Endothelial cell of umbilical vein (primary cell): ENCODE data around the gene PTGFRN.

Experiments
- EZH2 ChIP-seq: IDR thresholded peaks from 2 replicates; pipeline ENCODE4 v1.6.1; 2012; ENCODE audit warnings: borderline replicate concordance, low read depth, mild to moderate bottlenecking, moderate library complexity, low read length, inconsistent platforms; ENCODE audit not compliant: severe bottlenecking
- FOS ChIP-seq: IDR thresholded peaks from 2 replicates; pipeline ENCODE4 v1.6.1; 2011; ENCODE audit warnings: mild to moderate bottlenecking, low read length, moderate library complexity, borderline replicate concordance; ENCODE audit not compliant: insufficient read depth
- GATA2 ChIP-seq: IDR thresholded peaks from 2 replicates; pipeline ENCODE4 v1.7.0; 2011; ENCODE audit warnings: low read depth, mild to moderate bottlenecking, moderate library complexity, mixed read lengths, low read length; ENCODE audit not compliant: insufficient read length, insufficient read depth
- JUN ChIP-seq: IDR thresholded peaks from 2 replicates; pipeline ENCODE4 v1.6.1; 2011; ENCODE audit warnings: borderline replicate concordance, low read depth; ENCODE audit not compliant: insufficient read length, insufficient read depth
- MYC ChIP-seq: IDR thresholded peaks from one replicate; pipeline ENCODE4 v1.6.1; 2011; ENCODE audit warnings: mild to moderate bottlenecking, low read depth, low read length
- POLR2A ChIP-seq: IDR thresholded peaks from 2 replicates; pipeline ENCODE4 v1.6.1; 2012; ENCODE audit warnings: low read depth, mild to moderate bottlenecking, control low read depth, low read length
- POLR2AphosphoS5 ChIP-seq: IDR thresholded peaks from 2 replicates; pipeline ENCODE4 v1.6.1; 2012; ENCODE audit warnings: low read depth, mild to moderate bottlenecking, control low read depth, low read length, moderate library complexity; ENCODE audit not compliant: insufficient read depth
- TF ChIP-seq, protein P1 (sequence below), 2 donors: IDR thresholded peaks; 1 replicate in 1 of 2; 2 replicates in 1 of 2; pipeline ENCODE4 v1.5.1; 2011; ENCODE audit warnings: low read length in 2 of 2, mild to moderate bottlenecking in 2 of 2, moderate library complexity in 2 of 2, control low read depth in 1 of 2, inconsistent platforms in 1 of 2, low read depth in 1 of 2; ENCODE audit not compliant: insufficient read depth in 1 of 2; ENCODE audit errors: extremely low read depth in 1 of 2
- TF ChIP-seq, protein P2 (sequence below): IDR thresholded peaks from 2 replicates; pipeline ENCODE4 v1.6.1; 2011; ENCODE audit not compliant: insufficient read depth, insufficient read length

DNA sequence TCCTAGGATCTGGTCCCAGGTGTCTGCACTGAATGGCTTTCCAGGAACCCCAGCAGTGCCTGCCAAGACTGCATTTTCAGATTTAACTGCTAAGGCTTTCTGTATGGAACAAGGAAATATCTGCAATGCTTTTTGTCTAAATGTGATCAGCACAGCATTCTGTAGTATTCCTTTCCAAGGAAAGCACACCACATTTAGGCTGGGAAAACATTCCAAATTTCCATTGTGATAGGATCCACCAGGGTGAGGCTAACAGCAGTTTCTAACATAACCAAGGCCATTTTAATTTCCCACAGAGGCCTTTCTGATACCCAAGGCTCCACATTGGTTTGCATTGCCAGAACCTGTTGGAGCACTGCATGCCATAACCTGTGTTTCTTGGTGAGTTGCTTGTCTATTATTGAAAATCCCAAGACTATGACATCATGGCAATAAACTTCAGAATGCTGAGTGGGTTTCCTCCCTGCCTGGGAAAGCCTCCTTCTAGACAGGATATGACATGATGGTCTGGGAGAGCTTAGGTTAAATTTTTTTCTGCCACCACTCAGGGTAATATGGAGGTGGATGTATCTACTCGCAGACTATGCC is 23.3 kb upstream of the PTGFRN start:
- TF ChIP-seq, protein P1, sequence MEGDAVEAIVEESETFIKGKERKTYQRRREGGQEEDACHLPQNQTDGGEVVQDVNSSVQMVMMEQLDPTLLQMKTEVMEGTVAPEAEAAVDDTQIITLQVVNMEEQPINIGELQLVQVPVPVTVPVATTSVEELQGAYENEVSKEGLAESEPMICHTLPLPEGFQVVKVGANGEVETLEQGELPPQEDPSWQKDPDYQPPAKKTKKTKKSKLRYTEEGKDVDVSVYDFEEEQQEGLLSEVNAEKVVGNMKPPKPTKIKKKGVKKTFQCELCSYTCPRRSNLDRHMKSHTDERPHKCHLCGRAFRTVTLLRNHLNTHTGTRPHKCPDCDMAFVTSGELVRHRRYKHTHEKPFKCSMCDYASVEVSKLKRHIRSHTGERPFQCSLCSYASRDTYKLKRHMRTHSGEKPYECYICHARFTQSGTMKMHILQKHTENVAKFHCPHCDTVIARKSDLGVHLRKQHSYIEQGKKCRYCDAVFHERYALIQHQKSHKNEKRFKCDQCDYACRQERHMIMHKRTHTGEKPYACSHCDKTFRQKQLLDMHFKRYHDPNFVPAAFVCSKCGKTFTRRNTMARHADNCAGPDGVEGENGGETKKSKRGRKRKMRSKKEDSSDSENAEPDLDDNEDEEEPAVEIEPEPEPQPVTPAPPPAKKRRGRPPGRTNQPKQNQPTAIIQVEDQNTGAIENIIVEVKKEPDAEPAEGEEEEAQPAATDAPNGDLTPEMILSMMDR (IDR thresholded peaks at IDR 0.05; ENCODE audit: extremely low read depth in 1 of 2, insufficient read depth in 1 of 2, low read depth in 1 of 2, low read length in 2 of 2), result no peak
- TF ChIP-seq EZH2 (no peak), POLR2AphosphoS5 (no peak), JUN (peak; percentile 84), POLR2A (no peak), GATA2 (no peak), MYC (no peak), FOS (peak; percentile 6)
- TF ChIP-seq, protein P2, sequence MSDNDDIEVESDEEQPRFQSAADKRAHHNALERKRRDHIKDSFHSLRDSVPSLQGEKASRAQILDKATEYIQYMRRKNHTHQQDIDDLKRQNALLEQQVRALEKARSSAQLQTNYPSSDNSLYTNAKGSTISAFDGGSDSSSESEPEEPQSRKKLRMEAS, result no peak
